Measurements from ENCODE around the gene KCTD17.

DNA sequence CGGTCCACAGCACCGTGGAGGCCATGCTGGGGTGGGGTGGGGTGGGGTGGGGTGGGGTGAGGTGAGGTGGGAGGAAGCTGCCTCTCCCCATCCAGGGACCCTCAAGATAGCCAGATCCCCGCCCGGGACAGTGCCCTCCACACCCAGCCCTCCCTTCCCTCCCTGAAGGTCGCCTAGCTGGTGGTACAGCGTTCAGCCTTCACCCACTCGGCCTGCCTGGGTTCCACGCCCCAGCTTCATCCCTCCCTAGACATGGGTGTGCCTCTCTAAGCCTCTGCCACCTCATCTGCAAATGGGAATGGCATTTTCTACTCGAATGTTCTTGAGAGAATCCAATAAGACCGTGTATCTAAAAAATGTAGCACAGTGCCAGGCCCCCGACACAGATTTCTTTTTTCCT, 17.8 kb downstream of the KCTD17 start:
- TF ChIP-seq, protein P1, sequence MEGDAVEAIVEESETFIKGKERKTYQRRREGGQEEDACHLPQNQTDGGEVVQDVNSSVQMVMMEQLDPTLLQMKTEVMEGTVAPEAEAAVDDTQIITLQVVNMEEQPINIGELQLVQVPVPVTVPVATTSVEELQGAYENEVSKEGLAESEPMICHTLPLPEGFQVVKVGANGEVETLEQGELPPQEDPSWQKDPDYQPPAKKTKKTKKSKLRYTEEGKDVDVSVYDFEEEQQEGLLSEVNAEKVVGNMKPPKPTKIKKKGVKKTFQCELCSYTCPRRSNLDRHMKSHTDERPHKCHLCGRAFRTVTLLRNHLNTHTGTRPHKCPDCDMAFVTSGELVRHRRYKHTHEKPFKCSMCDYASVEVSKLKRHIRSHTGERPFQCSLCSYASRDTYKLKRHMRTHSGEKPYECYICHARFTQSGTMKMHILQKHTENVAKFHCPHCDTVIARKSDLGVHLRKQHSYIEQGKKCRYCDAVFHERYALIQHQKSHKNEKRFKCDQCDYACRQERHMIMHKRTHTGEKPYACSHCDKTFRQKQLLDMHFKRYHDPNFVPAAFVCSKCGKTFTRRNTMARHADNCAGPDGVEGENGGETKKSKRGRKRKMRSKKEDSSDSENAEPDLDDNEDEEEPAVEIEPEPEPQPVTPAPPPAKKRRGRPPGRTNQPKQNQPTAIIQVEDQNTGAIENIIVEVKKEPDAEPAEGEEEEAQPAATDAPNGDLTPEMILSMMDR (IDR thresholded peaks at IDR 0.05), result no peak
- no peak for TF ChIP-seq ZNF232 (CRISPR knock-in tag; IDR thresholded peaks at IDR 0.05)
- TF ChIP-seq JUN (CRISPR knock-in tag; IDR thresholded peaks at IDR 0.05), result no peak
- TF ChIP-seq, protein P2, sequence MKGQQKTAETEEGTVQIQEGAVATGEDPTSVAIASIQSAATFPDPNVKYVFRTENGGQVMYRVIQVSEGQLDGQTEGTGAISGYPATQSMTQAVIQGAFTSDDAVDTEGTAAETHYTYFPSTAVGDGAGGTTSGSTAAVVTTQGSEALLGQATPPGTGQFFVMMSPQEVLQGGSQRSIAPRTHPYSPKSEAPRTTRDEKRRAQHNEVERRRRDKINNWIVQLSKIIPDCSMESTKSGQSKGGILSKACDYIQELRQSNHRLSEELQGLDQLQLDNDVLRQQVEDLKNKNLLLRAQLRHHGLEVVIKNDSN (CRISPR knock-in tag; IDR thresholded peaks at IDR 0.05), result no peak
- no peak for TF ChIP-seq CREM (CRISPR knock-in tag; IDR thresholded peaks at IDR 0.05)
- TF ChIP-seq, protein P3, sequence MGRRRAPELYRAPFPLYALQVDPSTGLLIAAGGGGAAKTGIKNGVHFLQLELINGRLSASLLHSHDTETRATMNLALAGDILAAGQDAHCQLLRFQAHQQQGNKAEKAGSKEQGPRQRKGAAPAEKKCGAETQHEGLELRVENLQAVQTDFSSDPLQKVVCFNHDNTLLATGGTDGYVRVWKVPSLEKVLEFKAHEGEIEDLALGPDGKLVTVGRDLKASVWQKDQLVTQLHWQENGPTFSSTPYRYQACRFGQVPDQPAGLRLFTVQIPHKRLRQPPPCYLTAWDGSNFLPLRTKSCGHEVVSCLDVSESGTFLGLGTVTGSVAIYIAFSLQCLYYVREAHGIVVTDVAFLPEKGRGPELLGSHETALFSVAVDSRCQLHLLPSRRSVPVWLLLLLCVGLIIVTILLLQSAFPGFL (CRISPR knock-in tag; IDR thresholded peaks at IDR 0.05; ENCODE audit: borderline replicate concordance), result no peak
- TF ChIP-seq NR3C1 (CRISPR knock-in tag; conservative IDR thresholded peaks at IDR 0.05; ENCODE audit: low read depth), result no peak
- TF ChIP-seq RELA (CRISPR knock-in tag; IDR thresholded peaks at IDR 0.05; ENCODE audit: borderline replicate concordance), result no peak
- TF ChIP-seq, protein P4, sequence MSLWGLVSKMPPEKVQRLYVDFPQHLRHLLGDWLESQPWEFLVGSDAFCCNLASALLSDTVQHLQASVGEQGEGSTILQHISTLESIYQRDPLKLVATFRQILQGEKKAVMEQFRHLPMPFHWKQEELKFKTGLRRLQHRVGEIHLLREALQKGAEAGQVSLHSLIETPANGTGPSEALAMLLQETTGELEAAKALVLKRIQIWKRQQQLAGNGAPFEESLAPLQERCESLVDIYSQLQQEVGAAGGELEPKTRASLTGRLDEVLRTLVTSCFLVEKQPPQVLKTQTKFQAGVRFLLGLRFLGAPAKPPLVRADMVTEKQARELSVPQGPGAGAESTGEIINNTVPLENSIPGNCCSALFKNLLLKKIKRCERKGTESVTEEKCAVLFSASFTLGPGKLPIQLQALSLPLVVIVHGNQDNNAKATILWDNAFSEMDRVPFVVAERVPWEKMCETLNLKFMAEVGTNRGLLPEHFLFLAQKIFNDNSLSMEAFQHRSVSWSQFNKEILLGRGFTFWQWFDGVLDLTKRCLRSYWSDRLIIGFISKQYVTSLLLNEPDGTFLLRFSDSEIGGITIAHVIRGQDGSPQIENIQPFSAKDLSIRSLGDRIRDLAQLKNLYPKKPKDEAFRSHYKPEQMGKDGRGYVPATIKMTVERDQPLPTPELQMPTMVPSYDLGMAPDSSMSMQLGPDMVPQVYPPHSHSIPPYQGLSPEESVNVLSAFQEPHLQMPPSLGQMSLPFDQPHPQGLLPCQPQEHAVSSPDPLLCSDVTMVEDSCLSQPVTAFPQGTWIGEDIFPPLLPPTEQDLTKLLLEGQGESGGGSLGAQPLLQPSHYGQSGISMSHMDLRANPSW (CRISPR knock-in tag; conservative IDR thresholded peaks at IDR 0.05; ENCODE audit: low read depth), result no peak
- no peak for TF ChIP-seq NR2C2 (CRISPR knock-in tag; IDR thresholded peaks at IDR 0.05)

All from WTC11 (cell line).